NCI-H1417 (cell line): ENCODE measurements around the gene DET1.
"Not testable (repeated sequence)": the region's sequence is repeated elsewhere in the genome, so short reads cannot be mapped to it uniquely, and the experiment has no call there.

Source experiments
- DNase-seq, 3 experiments: peaks; one replicate each; lab custom pipeline; 2025; lab: John Stamatoyannopoulos, UW

Gene DET1

DNA sequence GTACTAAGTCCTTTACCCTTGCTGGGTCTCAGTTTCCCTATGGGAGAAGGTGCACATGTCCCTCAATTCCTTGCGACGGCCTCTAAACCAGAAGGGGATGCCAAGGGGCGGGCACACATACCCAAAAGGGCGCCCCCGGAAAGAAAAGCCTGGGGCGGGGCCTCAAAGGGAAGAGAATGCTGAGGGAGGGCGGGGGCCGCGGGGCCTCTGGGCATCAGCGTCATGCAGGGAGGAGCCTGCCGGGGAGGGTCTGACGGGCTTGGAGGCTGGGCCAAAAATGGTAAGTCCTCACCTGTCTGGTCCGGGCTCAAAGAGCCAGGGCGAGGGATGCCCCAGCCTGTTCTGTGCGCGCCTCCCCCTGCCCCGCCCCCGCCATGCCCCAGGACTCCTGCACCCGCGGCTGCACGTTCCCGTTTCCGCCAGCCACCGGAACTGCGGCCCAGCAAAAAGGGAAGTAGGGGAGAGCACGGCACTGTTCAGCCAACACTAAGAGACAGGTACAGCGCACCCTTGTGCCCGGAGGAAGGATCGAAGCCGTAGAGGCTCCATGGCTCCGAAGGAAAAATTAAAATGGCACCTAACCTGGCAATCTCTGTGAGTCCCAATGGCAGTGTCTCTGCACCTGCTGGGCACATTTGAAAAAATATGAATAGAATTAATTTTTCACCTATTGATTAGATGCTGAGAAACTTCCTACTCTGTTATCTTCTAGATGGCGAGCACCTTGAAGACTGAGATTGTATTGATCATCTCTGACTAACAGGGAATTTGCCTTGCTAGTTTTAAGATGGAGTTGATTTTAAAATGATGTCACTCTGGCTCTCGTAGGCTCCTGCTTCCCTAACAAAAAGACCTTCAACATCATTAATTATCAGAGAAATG, at the start of gene DET1:
Gene DET1, minus strand, starts transcription at position 434 of the 882 bp plus-strand sequence. CDS start 14,976 bp downstream, outside the sequence.
- DNase-seq, result peak; percentile 94 to 99 (median 98)

DNA sequence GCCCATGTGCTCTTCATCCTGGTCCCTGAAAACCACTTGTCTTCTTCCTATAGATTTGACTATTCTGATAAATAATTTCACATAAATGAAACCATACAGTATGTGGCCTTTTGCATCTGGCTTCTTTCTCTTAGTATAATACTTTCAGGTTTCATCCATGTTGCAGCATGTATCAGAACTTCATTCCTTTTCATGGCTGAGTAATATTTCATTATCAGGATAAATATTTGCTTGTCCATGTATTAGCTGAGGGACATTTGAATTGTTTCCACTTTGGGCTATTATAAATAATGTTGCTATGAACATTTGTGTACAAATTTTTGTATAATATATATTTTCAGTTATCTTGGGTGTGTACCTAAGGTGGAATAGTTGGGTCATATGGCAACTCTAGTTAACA, 44.9 kb upstream of the DET1 start:
- DNase-seq, result no peak

DNA sequence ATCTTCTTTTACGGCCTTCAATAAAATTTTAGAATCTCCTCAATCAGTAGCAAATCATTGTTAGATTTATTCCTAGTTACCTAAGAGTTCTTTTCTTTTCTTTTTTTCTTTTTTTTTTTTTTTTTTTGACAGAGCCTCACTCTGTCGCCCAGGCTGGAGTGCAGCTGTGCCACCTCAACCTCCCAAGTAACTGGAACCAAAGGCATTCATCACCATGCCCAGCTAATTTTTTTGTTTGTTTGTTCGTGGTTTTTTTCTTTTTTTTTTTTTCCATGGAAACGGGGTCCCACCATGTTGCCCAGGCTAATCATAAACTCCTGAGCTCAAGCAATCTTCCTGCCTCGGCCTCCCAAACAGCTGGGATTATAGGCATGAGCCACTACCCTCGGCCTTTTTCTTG, 44.3 kb upstream of the DET1 start:
- no peak for DNase-seq

DNA sequence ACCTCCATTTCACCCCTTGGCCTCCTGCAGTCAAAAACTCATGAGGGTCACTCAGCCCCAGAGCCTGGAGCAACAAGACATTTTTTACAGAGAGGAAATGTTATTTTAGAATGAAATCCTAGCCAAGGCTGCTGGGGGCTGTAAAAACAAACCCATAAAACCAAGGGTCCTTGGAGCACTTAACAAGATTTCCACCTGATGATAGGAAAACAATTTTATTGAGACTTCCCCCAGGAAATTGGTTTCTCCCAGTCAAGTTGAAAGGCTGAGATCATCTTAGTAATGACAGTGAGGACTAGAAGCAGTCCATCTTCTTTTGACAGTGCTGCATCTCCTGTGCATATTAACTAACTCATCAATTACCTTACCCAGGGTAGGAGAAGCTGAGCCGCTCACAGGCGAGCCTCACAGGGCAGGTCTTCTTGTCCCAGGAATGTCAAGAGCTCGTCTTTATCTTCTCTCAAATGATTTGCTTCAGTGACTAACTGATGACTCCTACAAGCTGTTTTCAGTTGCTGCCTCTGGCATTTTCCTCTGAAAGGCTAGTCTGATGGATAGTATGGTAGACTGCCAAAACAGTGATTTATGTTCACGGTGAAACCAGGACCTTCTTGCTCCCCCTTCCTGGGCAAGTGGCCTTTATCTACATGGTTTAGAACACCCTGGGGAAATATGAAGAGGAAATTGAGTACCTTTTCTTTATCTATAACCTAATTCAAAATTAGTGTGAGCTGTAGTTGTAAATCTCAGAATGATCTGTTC, 40.1 kb upstream of the DET1 start:
- peak; percentile 33 to 66 (median 62) for DNase-seq

DNA sequence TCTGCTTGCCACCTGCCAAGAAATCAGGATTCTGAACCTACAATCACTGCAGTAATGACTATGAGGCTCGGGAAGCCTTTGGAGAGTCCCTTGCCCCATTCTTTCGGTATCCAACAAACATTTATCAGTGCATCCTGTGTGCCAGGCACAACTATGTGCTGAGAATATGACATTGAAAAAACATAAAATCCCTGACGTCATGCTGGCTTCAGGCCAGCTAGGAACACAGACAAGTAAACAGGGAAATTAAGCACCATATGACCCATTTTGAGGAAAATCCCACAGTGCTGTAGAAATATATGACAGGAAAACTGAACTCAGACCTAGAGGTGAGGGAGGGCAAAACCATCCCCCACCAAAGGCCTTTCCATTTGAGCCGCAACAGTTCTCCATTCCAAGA, 34.1 kb upstream of the DET1 start:
- DNase-seq, result peak in 1 of 3 experiments; percentile 17

DNA sequence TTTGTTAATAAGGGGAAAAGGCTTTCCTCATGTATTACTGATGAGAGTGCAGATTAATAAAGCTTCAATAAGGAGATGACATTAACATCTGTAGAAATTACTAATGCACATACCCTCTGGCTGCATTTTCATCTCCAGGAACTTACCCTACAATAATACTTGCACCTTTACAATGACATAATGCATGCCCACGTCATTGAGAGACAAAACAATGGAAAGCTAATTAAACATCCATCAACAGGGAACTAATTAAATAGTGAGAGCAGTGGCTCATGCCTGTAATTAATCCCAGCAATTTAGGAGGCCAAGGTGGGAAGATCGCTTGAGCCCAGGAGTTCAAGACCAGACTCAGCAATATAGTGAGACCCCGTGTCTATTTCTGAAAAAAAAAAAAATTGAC, 32.8 kb upstream of the DET1 start:
- peak in 1 of 3 experiments; percentile 18 for DNase-seq

DNA sequence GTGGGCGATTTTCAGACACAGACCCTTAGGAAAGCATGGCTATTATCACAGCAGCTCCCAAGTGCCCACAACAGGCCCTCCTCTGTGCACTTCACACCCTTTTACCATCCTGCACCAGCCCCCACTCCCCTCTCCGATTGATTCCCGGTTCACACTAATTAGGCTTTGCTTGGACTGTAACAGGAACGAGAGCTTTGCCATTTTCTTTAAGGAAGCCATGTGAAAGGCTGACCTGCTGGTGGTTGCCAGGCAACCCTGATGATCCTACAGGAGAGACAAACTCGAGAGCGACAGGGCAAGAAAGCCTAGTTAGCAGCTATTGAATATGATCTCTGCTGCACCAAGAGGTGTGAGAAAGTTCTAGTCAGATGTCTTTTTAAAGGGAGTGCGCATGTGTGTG, 28.2 kb upstream of the DET1 start:
- peak; percentile 73 to 94 (median 77) for DNase-seq

DNA sequence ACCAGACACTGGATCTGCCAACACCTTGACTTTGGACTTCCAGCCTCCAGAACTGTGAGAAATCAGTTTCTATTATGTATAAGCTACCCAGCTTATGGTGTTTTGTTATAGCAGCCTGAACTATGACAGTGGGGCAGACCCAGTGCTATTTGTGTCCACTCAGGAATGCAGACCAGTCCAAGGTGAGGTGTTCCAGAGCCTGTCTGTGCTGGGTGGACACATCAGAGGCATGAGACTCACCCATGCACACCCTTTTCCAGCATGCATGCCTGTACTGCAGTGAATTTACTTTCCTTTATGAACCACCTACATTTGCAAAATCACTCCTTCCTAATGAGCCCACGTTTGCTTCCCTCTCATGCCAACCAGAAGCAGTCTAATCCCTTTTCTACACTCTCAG, 27.6 kb upstream of the DET1 start:
- DNase-seq, result no peak

DNA sequence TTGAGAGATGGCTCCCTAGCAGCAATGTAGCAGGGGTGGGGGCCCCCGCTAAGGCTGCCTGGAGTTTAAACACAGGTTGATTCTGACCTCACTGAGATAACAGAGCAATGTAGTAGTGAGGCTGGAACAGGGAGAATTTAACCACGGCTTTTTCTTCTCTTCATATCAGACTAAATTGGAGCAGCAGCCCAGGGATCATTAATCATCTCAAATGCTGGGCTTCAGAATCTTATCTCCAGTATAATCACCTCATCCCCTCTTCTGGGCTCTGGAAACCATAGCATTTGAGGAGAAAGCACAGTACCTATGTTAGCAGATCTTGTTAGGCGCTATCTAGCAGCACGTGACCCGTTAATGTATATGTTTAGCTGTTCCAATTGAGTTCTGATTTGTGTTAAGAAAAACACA, 25.4 kb upstream of the DET1 start:
- peak in 1 of 3 experiments; percentile 24 for DNase-seq

DNA sequence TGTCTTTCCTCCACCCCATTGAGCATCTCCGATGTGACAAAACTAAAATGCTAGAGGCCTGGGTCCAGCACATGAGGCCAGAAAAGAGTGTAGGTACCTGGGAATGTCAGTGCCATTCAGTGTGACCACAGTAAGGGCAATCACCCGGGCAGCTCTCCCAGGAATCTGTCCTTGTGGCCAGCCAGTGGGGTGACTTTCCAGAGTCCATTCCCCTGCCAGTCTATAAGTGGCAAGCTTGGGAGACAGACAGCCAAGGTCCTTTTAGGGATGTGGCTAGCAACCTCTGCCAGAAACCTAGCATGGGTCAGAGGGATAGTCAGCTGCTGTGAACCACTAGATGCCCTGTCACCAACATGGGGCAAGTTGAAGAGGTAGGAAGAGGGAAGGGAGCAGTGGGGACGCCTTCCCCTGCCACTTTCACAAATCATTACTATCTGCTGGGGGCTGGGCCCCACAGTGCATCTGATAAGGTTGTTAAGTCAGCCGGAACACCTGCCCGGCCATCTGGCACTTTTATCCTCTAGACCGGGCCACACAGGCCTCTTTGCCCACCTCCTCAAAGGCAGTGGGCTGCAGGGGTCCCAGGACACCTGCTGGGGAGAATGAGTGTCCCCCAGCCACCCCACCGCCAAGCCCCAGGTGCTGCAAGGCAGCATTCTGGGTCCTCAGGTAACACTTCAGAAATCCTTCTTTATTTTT, 24.8 kb upstream of the DET1 start:
- DNase-seq, result peak; percentile 24 to 80 (median 61)

DNA sequence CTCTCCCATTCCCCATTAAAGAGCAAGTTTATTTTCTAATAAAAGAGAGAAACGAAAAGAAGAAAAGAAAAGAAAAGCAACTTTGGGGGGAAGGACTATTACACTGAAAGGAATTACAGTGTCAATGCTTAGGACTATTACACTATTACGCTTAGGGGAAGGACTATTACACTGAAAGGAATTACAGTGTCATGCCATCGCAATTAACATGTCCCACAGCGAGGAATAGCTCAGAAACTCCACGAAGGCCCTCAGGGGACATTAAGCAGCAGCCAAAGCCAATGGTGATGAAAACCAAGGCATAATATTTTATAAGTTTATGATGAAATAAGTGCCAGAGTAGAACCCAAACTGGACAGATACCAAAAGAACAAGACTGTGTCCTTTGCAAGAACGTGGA, 22.1 kb upstream of the DET1 start:
- DNase-seq, result no peak

DNA sequence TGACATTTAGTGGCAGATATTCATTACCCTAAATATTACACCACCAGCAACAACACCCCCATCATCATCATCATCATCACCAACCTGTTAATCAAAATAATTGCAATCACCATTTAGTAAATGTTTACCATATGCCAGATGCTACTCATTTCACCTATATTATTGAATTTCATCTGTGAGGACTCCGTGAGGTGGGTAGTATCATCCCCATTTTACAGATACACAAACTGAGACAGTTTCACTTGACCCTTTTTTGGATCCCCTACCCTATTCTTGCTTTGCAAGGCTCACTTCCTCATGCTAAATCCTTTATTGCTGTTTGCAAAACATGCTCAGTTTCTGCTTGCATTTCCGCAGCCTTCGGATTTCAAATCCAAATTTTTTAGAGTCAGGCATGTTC, 18.3 kb upstream of the DET1 start:
- no peak for DNase-seq

DNA sequence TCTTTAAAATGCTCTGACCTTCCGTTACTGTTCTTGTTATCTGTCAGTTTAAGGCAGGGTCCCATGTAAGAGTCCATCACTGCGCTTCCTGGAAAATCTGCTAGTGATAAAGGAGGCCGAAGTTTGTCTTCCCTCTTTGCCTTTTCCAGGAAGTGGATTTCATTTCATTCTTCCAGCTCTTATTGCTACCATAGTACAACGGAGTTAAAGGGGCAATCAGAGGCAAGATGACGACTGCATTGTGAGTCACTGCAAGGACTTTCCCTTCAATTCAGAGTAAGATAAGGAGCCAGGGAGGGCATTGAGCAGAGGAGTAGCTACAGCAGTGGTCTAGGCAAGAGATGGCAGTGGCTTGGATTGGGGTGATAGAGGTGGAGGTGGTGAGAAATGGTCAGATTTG, 17.2 kb upstream of the DET1 start:
- DNase-seq, result no peak

DNA sequence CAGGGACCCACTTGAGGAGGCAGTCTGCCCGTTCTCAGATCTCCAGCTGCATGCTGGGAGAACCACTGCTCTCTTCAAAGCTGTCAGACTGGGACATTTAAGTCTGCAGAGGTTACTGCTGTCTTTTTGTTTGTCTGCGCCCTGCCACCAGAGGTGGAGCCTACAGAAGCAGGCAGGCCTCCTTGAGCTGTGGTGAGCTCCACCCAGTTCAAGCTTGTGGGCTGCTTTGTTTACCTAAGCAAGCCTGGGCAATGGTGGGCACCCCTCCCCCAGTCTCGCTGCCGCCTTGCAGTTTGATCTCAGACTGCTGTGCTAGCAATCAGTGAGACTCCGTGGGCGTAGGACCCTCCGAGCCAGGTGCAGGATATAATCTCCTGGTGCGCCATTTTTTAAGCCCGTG, 13.1 kb upstream of the DET1 start:
- DNase-seq, result not testable (repeated sequence)

DNA sequence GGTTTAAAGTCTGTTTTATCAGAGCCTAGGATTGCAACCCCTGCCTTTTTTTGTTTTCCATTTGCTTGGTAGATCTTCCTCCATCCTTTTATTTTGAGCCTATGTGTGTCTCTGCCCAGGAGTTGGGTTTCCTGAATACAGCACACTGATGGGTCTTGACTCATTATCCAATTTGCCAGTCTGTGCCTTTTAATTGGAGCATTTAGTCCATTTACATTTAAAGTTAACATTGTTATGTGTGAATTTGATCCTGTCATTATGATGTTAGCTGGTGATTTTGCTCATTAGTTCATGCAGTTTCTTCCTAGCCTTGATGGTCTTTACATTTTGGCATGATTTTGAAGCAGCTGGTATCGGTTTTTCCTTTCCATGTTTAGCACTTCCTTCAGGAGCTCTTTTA, 11.5 kb upstream of the DET1 start:
- not testable (repeated sequence) for DNase-seq

DNA sequence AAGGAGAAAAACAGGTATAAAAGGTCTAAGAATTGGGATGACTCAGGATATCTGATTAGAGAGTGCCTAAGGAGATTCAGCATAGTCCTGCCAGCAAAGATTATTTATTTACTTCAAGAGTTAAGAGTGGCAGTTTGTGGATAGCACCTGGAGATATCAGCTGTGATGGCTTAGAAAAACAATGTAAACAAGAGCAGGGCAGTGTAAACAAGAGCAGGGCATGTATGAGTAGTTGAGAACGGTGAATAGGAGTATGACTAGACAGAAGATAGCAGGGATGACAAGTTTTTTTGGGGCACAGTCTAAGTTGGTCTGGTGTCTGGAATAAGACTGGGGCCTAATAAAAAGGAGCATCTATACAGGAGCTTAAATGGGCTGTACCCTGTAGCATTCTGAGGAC, 1.5 kb upstream of the DET1 start:
- not testable (repeated sequence) for DNase-seq

DNA sequence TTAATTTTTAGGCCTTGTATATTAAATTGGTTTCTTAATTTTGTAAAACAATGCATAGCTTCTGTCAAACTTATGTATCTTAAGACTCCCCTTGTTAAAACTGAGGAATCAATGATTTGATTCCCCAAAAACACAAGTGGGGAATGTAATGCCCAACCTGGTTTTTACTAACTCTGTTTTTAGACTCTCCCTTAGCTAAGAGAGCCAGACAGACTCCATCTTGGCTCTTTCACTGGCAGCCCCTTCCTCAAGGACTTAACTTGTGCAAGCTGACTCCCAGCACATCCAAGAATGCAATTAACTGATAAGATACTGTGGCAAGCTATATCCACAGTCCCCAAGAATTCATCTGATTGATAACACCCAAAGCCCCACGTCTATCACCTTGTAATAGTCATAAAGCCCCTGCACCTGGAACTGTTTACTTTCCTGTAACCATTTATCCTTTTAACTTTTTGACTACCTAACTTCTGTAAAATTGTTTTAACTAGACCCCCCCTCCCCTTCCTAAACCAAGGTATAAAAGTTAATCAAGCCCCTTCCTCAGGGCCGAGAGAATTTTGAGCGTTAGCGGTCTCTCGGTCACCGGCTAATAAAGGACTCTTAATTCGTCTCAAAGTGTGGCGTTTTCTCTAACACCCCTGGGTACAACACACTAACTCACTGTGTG, 768 bp downstream of the DET1 start:
- DNase-seq, result not testable (repeated sequence)

DNA sequence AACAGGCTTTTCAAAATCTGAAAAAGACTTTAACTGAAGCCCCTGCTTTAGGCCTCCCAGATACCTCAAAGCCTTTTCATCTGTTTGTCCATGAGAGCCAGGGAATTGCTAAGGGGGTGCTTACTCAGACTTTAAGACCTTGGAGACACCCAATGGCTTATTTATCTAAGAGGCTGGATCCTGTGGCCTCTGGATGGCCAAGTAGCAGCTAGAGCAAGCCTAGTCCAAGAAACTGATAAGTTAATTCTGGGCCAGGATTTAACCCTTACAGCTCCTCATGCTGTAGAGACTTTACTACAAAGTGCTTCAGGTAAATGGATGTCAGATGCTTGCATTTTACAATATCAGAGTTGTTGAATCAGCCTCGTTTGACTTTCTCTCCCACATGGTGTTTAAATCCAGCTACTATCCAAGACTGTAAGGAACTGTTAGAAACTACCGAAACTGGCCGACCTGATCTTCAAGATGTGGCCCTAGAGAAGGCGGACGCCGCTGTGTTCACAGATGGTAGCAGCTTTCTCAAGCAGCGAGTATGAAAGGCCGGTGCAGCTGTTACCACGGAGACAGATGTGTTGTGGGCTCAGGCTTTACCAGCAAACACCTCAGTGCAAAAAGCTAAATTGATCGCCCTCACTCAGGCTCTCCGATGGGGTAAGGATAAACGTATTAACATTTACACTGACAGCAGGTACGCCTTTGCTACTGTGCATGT, 3.3 kb downstream of the DET1 start:
- no peak for DNase-seq

DNA sequence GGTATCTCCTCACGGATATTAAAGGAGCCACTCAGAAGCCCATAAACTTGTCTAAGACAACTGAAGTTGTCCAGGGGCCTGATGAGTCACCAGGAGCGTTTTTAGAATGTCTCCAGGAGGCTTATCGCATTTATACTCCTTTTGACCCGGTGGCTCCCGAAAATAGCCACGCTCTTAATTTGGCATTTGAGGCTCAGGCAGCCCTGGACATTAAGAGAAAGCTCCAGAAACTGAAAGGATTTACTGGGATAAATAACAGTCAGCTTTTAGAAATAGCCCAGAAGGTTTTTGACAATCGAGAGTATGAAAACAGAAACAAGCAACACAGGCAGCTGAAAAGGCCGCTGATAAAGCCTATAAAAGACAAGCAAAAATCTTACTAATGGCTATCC, 4.1 kb downstream of the DET1 start:
- DNase-seq, result no peak

DNA sequence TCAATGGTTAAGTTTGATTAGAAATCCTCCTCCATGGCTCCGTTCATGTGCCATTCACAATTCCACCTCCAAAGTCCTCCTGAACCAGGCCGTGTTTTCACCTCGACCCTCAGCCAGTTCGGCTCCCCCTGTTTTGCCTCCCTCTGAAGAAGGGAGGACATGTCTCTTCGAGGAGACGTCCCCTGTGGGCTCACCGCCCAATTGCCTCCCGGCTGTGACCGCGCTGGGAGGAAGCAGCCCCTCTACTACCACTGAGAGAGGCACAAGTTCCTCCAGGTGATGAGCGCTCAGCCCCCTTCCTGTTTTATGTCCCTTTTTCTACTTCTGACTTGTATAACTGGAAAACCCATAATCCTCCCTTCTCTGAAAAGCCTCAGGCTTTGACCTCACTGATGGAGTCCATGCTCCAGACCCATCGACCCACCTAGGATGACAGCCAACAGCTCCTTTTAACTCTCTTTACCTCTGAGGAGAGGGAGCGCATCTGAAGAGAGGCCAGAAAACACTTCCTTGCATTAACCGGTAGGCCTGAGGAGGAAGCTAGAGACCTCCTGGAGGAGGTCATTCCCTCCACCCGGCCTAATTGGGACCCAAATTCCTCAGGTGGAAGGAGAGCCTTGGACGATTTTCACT, 4.7 kb downstream of the DET1 start:
- DNase-seq, result no peak

DNA sequence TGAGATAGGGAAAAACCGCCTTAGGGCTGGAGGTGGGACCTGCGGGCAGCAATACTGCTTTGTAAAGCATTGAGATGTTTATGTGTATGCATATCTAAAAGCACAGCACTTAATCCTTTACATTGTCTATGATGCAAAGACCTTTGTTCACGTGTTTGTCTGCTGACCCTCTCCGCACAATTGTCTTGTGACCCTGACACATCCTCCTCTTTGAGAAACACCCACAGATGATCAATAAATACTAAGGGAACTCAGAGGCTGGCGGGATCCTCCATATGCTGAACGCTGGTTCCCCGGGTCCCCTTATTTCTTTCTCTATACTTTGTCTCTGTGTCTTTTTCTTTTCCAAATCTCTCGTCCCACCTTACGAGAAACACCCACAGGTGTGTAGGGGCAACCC, 5.4 kb downstream of the DET1 start:
- DNase-seq, result not testable (repeated sequence)
